Hepatocyte (in vitro differentiated cells): Measurements from ENCODE around the gene STAMBP. TPM values are rescaled to one million over a fixed set of nuclear protein-coding genes. Genes with fewer than 3 reads are reported as not detected.
A peak's percentile ranks its signal among the peaks of the same experiment; 100 is the strongest.
"Not testable (repeated sequence)": the region's sequence is repeated elsewhere in the genome, so short reads cannot be mapped to it uniquely, and the experiment has no call there.

Experiments
- DNase-seq: peaks from one replicate; pipeline ENCODE4 v3.0.0-alpha.2; 2016; ENCODE audit warnings: low spot score
- H2AFZ ChIP-seq: fragments of 200-600 bp; sonication (generic); 2 replicates; pipeline ENCODE4 v1.6.0; 2016; ENCODE audit warnings: antibody characterized with exemption, mild to moderate bottlenecking
- H3K27ac ChIP-seq: fragments of 200-600 bp; sonication (generic); 2 replicates; pipeline ENCODE4 v1.5.1; 2016; ENCODE audit warnings: mild to moderate bottlenecking
- H3K27me3 ChIP-seq: fragments of 200-600 bp; sonication (generic); 2 replicates; pipeline ENCODE4 v1.6.1; 2016
- H3K36me3 ChIP-seq: fragments of 200-600 bp; sonication (generic); replicated peaks from 2 replicates; pipeline ENCODE4 v1.5.1; 2016; ENCODE audit warnings: low read depth; ENCODE audit not compliant: insufficient read depth
- H3K4me1 ChIP-seq: fragments of 200-600 bp; sonication (generic); 2 replicates; pipeline ENCODE4 v1.5.1; 2016; ENCODE audit warnings: mild to moderate bottlenecking, moderate library complexity; ENCODE audit not compliant: insufficient read depth
- H3K4me2 ChIP-seq: fragments of 200-600 bp; sonication (generic); 2 replicates; pipeline ENCODE4 v1.6.0; 2016
- H3K4me3 ChIP-seq: fragments of 200-600 bp; sonication (generic); 2 replicates; pipeline ENCODE4 v1.5.1; 2016; ENCODE audit warnings: mild to moderate bottlenecking
- H3K79me2 ChIP-seq: fragments of 200-600 bp; sonication (generic); 2 replicates; pipeline ENCODE4 v1.6.0; 2017; ENCODE audit warnings: mild to moderate bottlenecking
- H3K9me2 ChIP-seq: fragments of 200-600 bp; sonication (generic); replicated peaks from 2 replicates; pipeline ENCODE4 v1.6.0; 2017; ENCODE audit warnings: mild to moderate bottlenecking; ENCODE audit not compliant: insufficient read depth
- H3K9me3 ChIP-seq: fragments of 200-600 bp; sonication (generic); 2 replicates; pipeline ENCODE4 v1.5.1; 2016; ENCODE audit warnings: low read depth, mild to moderate bottlenecking
- H4K20me1 ChIP-seq: fragments of 200-600 bp; sonication (generic); 2 replicates; pipeline ENCODE4 v1.6.0; 2016; ENCODE audit warnings: mild to moderate bottlenecking; ENCODE audit not compliant: insufficient read depth, poor library complexity, severe bottlenecking
- EZH2 ChIP-seq: fragments of 200-600 bp; sonication (generic); IDR thresholded peaks from 2 replicates; pipeline ENCODE4 v1.6.1; 2016; ENCODE audit warnings: antibody characterized with exemption, mild to moderate bottlenecking, borderline replicate concordance
- EZH2phosphoT487 ChIP-seq: fragments of 200-600 bp; sonication (generic); IDR thresholded peaks from one replicate; pipeline ENCODE4 v1.6.1; 2018; ENCODE audit warnings: antibody characterized with exemption, mild to moderate bottlenecking, low read depth, moderate library complexity; ENCODE audit not compliant: unreplicated experiment, severe bottlenecking
- WGBS: methylation state at CpG from one replicate; pipeline ENCODE4 v1.1.6; 2016; ENCODE audit warnings: low lambda C conversion rate; ENCODE audit errors: missing lambda C conversion rate; 5-methylcytosine and 5-hydroxymethylcytosine counted together
- polyA plus RNA-seq: library from polyadenylated mRNA; unstranded; fragments of >200 nt; fragmentation: Nextera tagmentation; extraction: Ambion mirVana; gene quantifications from 2 replicates; pipeline ENCODE4 v1.2.1, GENCODE V29; 2016
- total RNA-seq: library from RNA; depleted of rRNA; stranded (reverse); fragments of >200 nt; gene quantifications from 2 replicates; pipeline ENCODE4 v1.2.3, GENCODE V29; 2014
- TF ChIP-seq, protein P1 (sequence below): fragments of 200-600 bp; sonication (generic); IDR thresholded peaks from 2 replicates; pipeline ENCODE4 v1.5.1; 2016; ENCODE audit warnings: antibody characterized with exemption, mild to moderate bottlenecking; ENCODE audit not compliant: poor library complexity

Gene STAMBP
- total and polyA plus RNA-seq, 2 experiments from 2014 or later, result 34.3 to 43.0 TPM

DNA sequence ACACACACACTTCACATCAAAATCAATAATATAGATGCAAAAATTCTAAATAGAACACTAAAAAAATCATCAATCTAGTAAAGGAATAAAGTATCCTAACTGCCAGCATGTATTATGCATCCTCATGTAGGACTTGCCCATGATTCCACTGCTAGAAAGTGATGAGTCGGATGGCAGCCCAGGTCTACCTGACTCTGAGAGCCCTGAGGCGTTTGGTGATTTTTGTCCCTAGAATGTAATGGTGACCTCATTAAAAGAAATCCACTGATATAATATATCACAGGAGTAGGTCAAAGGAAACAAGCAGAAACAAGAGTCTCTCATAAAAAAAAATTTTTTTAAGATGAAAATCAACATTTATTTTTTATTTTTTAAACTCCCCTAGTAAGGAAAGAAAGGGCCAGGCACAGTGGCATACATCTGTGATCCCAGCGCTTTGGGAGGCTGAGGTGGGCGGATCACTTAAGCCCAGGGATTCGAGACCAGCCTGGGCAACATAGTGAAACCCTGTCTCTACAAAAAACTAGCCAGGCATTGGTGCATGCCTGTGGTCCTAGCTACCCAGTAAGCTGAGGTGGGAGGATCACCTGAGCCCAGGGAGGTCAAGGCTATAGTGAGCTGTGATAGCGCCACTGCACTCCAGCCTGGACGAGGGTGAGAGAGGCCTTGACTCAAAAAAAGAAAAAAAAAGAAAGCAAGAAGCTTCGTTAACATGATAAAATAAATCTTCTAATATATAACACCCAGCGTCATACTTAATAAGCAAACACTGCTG, 39.6 kb downstream of the STAMBP start:
- H4K20me1 ChIP-seq, result no peaks in the 10 kb centered on the region
- no peaks in the 10 kb centered on the region for H3K9me2 ChIP-seq
- TF ChIP-seq EZH2phosphoT487 (no peak), EZH2 (no peak)
- TF ChIP-seq, protein P1, sequence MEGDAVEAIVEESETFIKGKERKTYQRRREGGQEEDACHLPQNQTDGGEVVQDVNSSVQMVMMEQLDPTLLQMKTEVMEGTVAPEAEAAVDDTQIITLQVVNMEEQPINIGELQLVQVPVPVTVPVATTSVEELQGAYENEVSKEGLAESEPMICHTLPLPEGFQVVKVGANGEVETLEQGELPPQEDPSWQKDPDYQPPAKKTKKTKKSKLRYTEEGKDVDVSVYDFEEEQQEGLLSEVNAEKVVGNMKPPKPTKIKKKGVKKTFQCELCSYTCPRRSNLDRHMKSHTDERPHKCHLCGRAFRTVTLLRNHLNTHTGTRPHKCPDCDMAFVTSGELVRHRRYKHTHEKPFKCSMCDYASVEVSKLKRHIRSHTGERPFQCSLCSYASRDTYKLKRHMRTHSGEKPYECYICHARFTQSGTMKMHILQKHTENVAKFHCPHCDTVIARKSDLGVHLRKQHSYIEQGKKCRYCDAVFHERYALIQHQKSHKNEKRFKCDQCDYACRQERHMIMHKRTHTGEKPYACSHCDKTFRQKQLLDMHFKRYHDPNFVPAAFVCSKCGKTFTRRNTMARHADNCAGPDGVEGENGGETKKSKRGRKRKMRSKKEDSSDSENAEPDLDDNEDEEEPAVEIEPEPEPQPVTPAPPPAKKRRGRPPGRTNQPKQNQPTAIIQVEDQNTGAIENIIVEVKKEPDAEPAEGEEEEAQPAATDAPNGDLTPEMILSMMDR, result no peak
- H3K27ac ChIP-seq, result no peak overlapping the region
- no peaks in the 10 kb centered on the region for H3K27me3 ChIP-seq
- no peak overlapping the region for H3K4me2 ChIP-seq
- no peaks in the 10 kb centered on the region for H3K4me1 ChIP-seq
- WGBS, result 88% methylated on average over 9 of the region's 9 CpGs
- no peaks in the 10 kb centered on the region for H3K79me2 ChIP-seq
- no peak overlapping the region for H3K4me3 ChIP-seq
- no peak for DNase-seq
- peaks cover 5% of the 10 kb centered on the region for H3K36me3 ChIP-seq
- H2AFZ ChIP-seq, result no peak overlapping the region
- H3K9me3 ChIP-seq, result no peaks in the 10 kb centered on the region

- Histone ChIP-seq H3K4me2 (no peak overlapping the region), H2AFZ (no peak overlapping the region)
Observed at GRCh38 chr2:73870084-73870483, 41.3 kb downstream of the STAMBP start.

GRCh38 chr2:73877071-73877802, 48.5 kb downstream of the STAMBP start:
- Histone ChIP-seq H3K9me3 (no peaks in the 10 kb centered on the region), H2AFZ (no peak overlapping the region), H4K20me1 (no peaks in the 10 kb centered on the region), H3K79me2 (no peaks in the 10 kb centered on the region), H3K27me3 (no peaks in the 10 kb centered on the region), H3K36me3 (no peaks in the 10 kb centered on the region), H3K4me3 (no peak overlapping the region), H3K9me2 (no peaks in the 10 kb centered on the region), H3K27ac (no peak overlapping the region), H3K4me2 (no peak overlapping the region), H3K4me1 (no peaks in the 10 kb centered on the region)
- DNase-seq, result no peak
- no peak for TF ChIP-seq EZH2phosphoT487
- TF ChIP-seq, protein P1, result no peak
- no peak for TF ChIP-seq EZH2
- 78% methylated on average over 9 of the region's 9 CpGs for WGBS

More at GRCh38 chr2:73870084-73870483, 41.3 kb downstream of the STAMBP start:
- no peaks in the 10 kb centered on the region for H3K4me1 ChIP-seq
- H3K27me3 ChIP-seq, result no peaks in the 10 kb centered on the region
- H3K9me3 ChIP-seq, result no peaks in the 10 kb centered on the region
- H3K4me3 ChIP-seq, result no peak overlapping the region
- no peaks in the 10 kb centered on the region for H3K79me2 ChIP-seq
- peak; percentile 27 for DNase-seq
- H4K20me1 ChIP-seq, result no peaks in the 10 kb centered on the region
- TF ChIP-seq, protein P1, result no peak
- TF ChIP-seq EZH2, result no peak
- no peak for TF ChIP-seq EZH2phosphoT487
- H3K36me3 ChIP-seq, result peaks cover 5% of the 10 kb centered on the region
- H3K27ac ChIP-seq, result peak overlapping the region; percentile 36
- H3K9me2 ChIP-seq, result no peaks in the 10 kb centered on the region
- WGBS, result 55% methylated on average over 4 of the region's 4 CpGs

GRCh38 chr2:73877984-73878383, 49.2 kb downstream of the STAMBP start:
- not testable (repeated sequence) for H3K27me3 ChIP-seq, DNase-seq, H4K20me1 ChIP-seq, H3K36me3 ChIP-seq, H3K4me2 ChIP-seq, H3K4me3 ChIP-seq, H3K27ac ChIP-seq, H3K79me2 ChIP-seq, H3K4me1 ChIP-seq, H2AFZ ChIP-seq, H3K9me2 ChIP-seq, H3K9me3 ChIP-seq
- 92% methylated on average over 5 of the region's 5 CpGs for WGBS
